ENCODE measurements around the gene BANP.
"Not testable (repeated sequence)": the region's sequence is repeated elsewhere in the genome, so short reads cannot be mapped to it uniquely, and the experiment has no call there.

GRCh38 chr16:88098731-88099562, 147.7 kb downstream of the BANP start:
- TF ChIP-seq EZH2phosphoT487 (IDR thresholded peaks at IDR 0.05; ENCODE audit: low read depth, severe bottlenecking, unreplicated experiment); CTCF (IDR thresholded peaks at IDR 0.05; ENCODE audit: poor library complexity): not testable (repeated sequence)
